ENCODE measurements around the gene PGGHG.
"Not testable (repeated sequence)": the region's sequence is repeated elsewhere in the genome, so short reads cannot be mapped to it uniquely, and the experiment has no call there.

DNA sequence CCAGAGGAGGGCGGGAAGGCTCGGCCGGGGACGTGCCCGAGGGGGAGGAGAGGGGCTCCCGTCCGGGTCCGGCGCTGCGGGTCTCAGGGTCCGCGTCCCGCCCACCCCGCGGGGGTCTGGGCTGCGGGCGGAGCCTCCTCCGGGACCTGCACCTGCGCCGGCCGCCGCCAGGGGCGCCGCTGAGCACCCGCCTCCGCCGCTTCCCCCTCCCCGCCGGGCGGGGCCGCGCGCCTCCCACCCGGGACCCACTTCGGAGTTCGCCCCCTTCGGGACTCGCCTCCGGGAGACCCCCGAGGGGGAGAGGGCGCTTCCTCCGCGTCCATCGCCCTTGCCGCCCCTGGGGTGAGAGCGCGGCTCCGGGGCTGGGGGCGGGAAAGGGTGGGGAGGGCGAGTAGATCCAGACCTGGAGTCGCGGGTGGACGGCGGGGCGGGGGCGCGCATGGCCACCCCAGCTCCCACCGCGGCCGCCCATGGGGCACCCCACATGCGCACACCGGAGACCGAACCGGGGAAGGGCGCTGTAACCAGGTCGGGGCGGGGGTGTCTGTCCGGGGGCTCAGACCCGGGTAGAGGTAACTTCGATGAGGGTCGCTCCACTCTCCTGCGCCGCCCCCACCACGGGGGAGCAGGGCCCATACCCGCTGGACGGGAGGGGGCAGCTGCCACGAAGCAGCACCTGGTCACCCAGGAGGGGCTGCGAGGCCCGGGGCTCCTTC, 29.6 kb downstream of the PGGHG start:
- TF ChIP-seq, protein P1, sequence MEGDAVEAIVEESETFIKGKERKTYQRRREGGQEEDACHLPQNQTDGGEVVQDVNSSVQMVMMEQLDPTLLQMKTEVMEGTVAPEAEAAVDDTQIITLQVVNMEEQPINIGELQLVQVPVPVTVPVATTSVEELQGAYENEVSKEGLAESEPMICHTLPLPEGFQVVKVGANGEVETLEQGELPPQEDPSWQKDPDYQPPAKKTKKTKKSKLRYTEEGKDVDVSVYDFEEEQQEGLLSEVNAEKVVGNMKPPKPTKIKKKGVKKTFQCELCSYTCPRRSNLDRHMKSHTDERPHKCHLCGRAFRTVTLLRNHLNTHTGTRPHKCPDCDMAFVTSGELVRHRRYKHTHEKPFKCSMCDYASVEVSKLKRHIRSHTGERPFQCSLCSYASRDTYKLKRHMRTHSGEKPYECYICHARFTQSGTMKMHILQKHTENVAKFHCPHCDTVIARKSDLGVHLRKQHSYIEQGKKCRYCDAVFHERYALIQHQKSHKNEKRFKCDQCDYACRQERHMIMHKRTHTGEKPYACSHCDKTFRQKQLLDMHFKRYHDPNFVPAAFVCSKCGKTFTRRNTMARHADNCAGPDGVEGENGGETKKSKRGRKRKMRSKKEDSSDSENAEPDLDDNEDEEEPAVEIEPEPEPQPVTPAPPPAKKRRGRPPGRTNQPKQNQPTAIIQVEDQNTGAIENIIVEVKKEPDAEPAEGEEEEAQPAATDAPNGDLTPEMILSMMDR (IDR thresholded peaks at IDR 0.05) = not testable (repeated sequence)
- not testable (repeated sequence) for TF ChIP-seq POLR2A (IDR thresholded peaks at IDR 0.05)

Data from body of pancreas (tissue), 4 donors.